ENCODE data around the gene ZNF282. TPM values are rescaled to one million over a fixed set of nuclear protein-coding genes. Genes with fewer than 3 reads are reported as not detected.
A peak's percentile ranks its signal among the peaks of the same experiment; 100 is the strongest.

ZNF282 gene
- total RNA-seq, 2 donors from 2014 or later, result 30.0 to 33.2 TPM

DNA sequence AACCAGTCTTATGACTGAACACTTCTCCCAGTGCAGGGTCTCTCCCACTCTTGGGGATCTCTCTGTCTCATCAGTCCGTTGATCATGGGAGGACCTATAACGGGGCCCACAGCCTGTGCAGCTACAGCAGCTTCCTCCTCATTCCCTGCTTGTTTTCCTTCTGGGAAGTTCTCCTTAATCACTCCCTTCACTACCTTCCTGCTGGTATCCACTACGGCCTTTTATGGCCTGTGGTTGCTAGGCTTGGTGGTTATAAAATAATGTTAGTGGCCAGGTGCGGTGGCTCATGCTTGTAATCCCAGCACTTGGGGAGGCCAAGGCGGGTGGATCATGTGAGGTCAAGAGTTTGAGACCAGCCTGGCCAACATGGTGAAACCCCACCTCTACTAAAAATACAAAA is 3.5 kb upstream of the ZNF282 start:
- no peaks in the 10 kb centered on the region for H3K9me3 ChIP-seq
- DNase-seq (ENCODE audit: low spot score), result no peak
- H3K4me1 ChIP-seq (replicated peaks), result peaks cover 4% of the 10 kb centered on the region
- no peak overlapping the region for H3K4me3 ChIP-seq
- 41% methylated on average over 5 of the region's 5 CpGs for WGBS
- H3K27me3 ChIP-seq (replicated peaks; ENCODE audit: insufficient read depth), result no peaks in the 10 kb centered on the region
- H3K36me3 ChIP-seq, result no peaks in the 10 kb centered on the region
- TF ChIP-seq, protein P1, sequence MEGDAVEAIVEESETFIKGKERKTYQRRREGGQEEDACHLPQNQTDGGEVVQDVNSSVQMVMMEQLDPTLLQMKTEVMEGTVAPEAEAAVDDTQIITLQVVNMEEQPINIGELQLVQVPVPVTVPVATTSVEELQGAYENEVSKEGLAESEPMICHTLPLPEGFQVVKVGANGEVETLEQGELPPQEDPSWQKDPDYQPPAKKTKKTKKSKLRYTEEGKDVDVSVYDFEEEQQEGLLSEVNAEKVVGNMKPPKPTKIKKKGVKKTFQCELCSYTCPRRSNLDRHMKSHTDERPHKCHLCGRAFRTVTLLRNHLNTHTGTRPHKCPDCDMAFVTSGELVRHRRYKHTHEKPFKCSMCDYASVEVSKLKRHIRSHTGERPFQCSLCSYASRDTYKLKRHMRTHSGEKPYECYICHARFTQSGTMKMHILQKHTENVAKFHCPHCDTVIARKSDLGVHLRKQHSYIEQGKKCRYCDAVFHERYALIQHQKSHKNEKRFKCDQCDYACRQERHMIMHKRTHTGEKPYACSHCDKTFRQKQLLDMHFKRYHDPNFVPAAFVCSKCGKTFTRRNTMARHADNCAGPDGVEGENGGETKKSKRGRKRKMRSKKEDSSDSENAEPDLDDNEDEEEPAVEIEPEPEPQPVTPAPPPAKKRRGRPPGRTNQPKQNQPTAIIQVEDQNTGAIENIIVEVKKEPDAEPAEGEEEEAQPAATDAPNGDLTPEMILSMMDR (IDR thresholded peaks at IDR 0.05), result no peak
- no peak for TF ChIP-seq POLR2AphosphoS5 (IDR thresholded peaks at IDR 0.05)
- no peak for TF ChIP-seq POLR2A (IDR thresholded peaks at IDR 0.05)
- no peak overlapping the region for H3K27ac ChIP-seq
- intact Hi-C loops (cut with DNase I), result no loop called here

- 66% methylated on average over 4 of the region's 4 CpGs for WGBS
- peak overlapping the region; percentile 78 to 79 for H3K4me3 ChIP-seq
These were observed 557 bp upstream of the ZNF282 start for GRCh38 chr7:149194799-149195179.

GRCh38 chr7:149196151-149196704 is 882 bp downstream of the ZNF282 start:
- peak overlapping the region; percentile 91 to 92 for H3K27ac ChIP-seq
- DNase-seq (ENCODE audit: low spot score), result no peak
- peaks cover 12% of the 10 kb centered on the region for H3K4me1 ChIP-seq (replicated peaks)
- peak overlapping the region; percentile 78 to 79 for H3K4me3 ChIP-seq
- no peaks in the 10 kb centered on the region for H3K27me3 ChIP-seq (replicated peaks; ENCODE audit: insufficient read depth)
- no peaks in the 10 kb centered on the region for H3K9me3 ChIP-seq
- TF ChIP-seq POLR2A (IDR thresholded peaks at IDR 0.05), result no peak
- TF ChIP-seq, protein P1 (IDR thresholded peaks at IDR 0.05), result no peak
- TF ChIP-seq POLR2AphosphoS5 (IDR thresholded peaks at IDR 0.05), result no peak
- peaks cover 0 to 20% of the 10 kb centered on the region in 2 donors for H3K36me3 ChIP-seq
- 2% methylated on average over 17 of the region's 17 CpGs for WGBS
- intact Hi-C loops (cut with DNase I), result no loop called here

More at GRCh38 chr7:149194799-149195179, 557 bp upstream of the ZNF282 start:
- Histone ChIP-seq H3K27ac (peak overlapping the region; percentile 91 to 92), H3K9me3 (no peaks in the 10 kb centered on the region), H3K4me1 (replicated peaks) (peaks cover 12% of the 10 kb centered on the region), H3K36me3 (peaks cover 0 to 12% of the 10 kb centered on the region in 2 donors), H3K27me3 (replicated peaks; ENCODE audit: insufficient read depth) (no peaks in the 10 kb centered on the region)
- no peak for DNase-seq (ENCODE audit: low spot score)
- TF ChIP-seq POLR2AphosphoS5 (IDR thresholded peaks at IDR 0.05) (no peak), POLR2A (IDR thresholded peaks at IDR 0.05) (no peak)
- TF ChIP-seq, protein P1 (IDR thresholded peaks at IDR 0.05), result no peak
- intact Hi-C loops (cut with DNase I), result no loop called here

GRCh38 chr7:149196705-149197171 is 1.4 kb downstream of the ZNF282 start:
- TF ChIP-seq, protein P1 (IDR thresholded peaks at IDR 0.05), result no peak
- TF ChIP-seq POLR2AphosphoS5 (IDR thresholded peaks at IDR 0.05) (no peak), POLR2A (IDR thresholded peaks at IDR 0.05) (no peak)
- intact Hi-C loops (cut with DNase I), result no loop called here
- DNase-seq (ENCODE audit: low spot score), result no peak
- Histone ChIP-seq H3K36me3 (peaks cover 0 to 20% of the 10 kb centered on the region in 2 donors), H3K27ac (peak overlapping the region; percentile 91 to 92), H3K9me3 (no peaks in the 10 kb centered on the region), H3K4me3 (peak overlapping the region; percentile 78 to 79), H3K27me3 (replicated peaks; ENCODE audit: insufficient read depth) (no peaks in the 10 kb centered on the region), H3K4me1 (replicated peaks) (peaks cover 12% of the 10 kb centered on the region)
- 11% methylated on average over 7 of the region's 7 CpGs for WGBS

GRCh38 chr7:149197675-149198074 is 2.3 kb downstream of the ZNF282 start:
- no peak for DNase-seq (ENCODE audit: low spot score)
- TF ChIP-seq POLR2AphosphoS5 (IDR thresholded peaks at IDR 0.05), result no peak
- TF ChIP-seq POLR2A (IDR thresholded peaks at IDR 0.05), result no peak
- TF ChIP-seq, protein P1 (IDR thresholded peaks at IDR 0.05), result no peak
- Histone ChIP-seq H3K4me1 (replicated peaks) (peaks cover 12% of the 10 kb centered on the region), H3K27ac (no peak overlapping the region), H3K9me3 (no peaks in the 10 kb centered on the region), H3K4me3 (no peak overlapping the region), H3K27me3 (replicated peaks; ENCODE audit: insufficient read depth) (no peaks in the 10 kb centered on the region), H3K36me3 (peaks cover 0 to 20% of the 10 kb centered on the region in 2 donors)
- WGBS, result 40% methylated on average over 4 of the region's 4 CpGs
- intact Hi-C loops (cut with DNase I), result no loop called here

Data from prostate gland (tissue), 2 donors.